Activated gamma-delta T cell (primary cell): ENCODE results near the gene TPRG1.

ENCODE experiments used
- DNase-seq: peaks from one replicate; lab custom pipeline; 2025; lab: John Stamatoyannopoulos, UW

TPRG1 gene

GRCh38 chr3:189229196-189229828 lies 57.5 kb downstream of the TPRG1 start:
- DNase-seq: no peak

- DNase-seq: no peak
Observed at GRCh38 chr3:189232790-189233189, 61.0 kb downstream of the TPRG1 start.

- no peak for DNase-seq
Observed at GRCh38 chr3:189233225-189233858, 61.6 kb downstream of the TPRG1 start.

- DNase-seq: no peak
Observed at GRCh38 chr3:189235214-189235613, 63.4 kb downstream of the TPRG1 start.

DNA sequence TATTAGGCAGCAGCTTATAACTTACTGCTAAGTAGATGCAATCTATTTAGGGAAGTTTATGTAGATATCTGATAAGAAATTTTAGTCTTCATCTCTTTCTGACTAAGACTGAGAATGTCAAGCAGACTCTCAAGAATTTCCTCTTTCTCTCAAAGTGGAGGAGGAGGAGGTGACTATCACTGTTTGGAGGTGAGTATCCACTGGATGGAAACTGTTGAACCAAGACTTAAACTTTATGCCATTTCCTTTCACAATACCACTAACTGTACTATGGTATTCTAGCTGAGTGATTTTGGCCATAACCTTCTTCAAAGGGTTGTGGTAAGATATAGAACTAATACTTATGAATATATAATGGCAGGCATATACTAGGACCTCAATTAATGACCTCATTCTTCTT lies 64.6 kb downstream of the TPRG1 start:
- no peak for DNase-seq

GRCh38 chr3:189237526-189237925 lies 65.8 kb downstream of the TPRG1 start:
- no peak for DNase-seq

DNA sequence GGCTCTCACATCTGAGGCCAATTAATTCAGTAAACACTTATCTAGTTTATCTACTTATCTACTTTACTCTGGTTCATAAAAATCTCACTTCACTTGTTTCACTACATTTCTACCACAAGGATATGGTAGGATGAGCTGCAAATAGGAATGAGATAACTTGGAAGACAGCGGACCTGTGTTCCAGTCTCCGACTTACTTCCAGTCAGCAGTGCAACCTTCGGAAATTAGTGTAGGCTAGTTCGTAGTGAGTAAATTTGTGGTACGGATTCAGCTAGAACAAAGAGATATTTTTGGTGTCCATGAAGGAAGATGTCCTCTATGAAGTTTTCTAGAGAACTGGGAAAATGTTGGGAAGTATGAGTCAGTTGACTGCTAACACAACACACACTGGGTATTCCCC lies 66.3 kb downstream of the TPRG1 start:
- no peak for DNase-seq

DNA sequence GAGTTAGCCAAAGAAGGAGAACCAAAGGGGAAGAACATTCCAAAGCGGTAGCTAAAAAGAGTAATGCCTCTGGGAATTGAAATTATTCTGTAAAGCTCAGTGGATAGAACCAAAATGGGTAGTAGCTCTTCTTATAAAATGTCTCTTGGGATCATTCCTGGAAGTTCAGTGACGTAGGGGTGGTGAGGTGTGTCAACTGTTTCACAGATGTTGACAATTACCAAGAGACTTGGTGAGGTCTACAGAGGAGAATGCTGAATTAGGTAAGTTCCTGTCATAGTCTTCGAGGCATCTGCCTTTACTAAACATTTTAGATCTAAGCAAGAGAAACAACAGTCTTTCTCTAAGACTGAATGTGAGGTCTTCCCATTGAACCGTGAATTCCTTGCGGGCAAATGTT lies 67.8 kb downstream of the TPRG1 start:
- DNase-seq: no peak

DNA sequence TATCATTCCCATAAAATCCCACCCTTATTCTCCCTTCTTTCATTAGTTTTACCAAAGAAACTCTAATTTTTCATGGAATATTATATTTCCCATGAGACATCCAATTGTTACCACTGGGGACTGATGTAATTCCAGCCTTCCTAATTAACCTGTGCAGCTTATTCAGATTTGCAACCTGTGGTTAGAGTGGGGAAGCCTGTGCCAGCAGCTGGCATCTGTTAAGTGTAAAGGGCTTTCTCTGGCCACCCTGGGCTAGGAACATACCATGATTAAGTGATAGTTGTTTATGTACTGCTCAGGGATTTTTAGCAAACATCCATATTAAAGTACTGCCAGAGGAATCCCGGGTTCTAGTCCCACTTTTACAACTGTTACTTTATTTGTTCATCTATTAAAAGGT lies 78.2 kb downstream of the TPRG1 start:
- DNase-seq: no peak

DNA sequence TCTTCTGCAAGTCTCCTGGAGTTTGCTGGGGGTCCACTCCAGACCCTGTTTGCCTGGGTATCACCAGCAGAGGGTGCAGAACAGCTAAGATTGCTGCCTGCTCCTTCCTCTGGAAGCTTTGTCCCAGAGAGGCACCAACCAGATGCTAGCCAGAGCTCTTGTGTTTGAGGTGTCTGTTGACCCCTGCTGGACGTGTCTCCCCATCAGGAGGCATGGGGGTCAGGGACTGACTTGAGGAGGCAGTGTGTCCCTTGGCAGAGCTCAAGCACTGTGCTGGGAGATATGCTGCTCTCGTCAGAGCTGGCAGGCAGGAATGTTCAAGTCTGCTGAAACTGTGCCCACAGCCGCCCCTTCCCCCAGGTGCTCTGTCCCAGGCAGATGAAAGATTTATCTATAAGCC lies 86.5 kb downstream of the TPRG1 start:
- no peak for DNase-seq

- no peak for DNase-seq
Observed at GRCh38 chr3:189260556-189261493, 89.1 kb downstream of the TPRG1 start.

DNA sequence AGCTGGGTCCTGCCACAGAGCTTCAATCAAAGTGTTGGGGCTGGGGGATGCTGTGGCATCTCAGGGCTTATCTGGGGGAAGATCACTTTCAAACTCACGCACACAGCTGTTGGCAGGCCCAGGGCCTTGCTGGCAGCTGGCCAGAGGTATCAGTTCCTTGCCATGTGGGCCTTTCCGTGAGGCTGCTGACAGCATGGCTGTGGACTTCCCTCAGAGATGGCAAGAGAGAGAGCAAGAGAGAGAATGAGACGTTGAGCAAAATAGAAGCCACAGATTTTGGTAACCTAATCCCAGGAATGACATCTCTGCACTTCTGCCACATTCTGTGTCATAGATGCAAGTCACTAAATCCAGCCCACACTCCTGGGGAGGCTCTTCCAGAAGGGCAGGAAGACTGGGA lies 91.0 kb downstream of the TPRG1 start:
- DNase-seq: no peak

GRCh38 chr3:189267981-189268613 lies 96.3 kb downstream of the TPRG1 start:
- DNase-seq: no peak

- no peak for DNase-seq
Observed at GRCh38 chr3:189269365-189269764, 97.6 kb downstream of the TPRG1 start.

DNA sequence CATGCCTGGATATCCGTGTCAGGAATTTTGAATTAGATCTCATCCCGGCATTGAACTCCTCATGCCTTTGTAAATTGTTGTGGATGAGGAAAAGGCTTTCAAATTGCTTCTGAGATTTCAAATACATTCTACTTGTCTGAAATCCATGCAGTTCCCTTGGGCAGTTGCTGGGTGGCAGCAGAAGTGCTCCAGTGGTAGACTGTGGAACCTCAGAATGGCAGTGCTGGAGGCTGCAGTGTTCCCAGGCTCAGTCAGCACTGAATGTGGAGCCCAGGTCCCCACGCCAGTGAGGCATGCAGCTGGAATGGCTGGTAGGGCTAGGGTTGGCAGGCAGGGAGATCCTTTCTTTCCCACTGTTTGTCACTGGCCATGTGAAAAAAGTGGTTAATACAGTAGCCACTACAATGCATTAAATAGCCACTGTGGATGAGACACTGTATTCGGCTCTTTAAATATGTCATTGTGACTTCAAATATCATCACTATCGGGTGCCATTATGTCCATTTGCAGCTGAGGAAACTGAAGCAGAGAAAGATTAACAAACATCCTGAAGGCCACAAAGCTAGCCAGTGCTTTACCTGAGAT lies 98.6 kb downstream of the TPRG1 start:
- DNase-seq: no peak

DNA sequence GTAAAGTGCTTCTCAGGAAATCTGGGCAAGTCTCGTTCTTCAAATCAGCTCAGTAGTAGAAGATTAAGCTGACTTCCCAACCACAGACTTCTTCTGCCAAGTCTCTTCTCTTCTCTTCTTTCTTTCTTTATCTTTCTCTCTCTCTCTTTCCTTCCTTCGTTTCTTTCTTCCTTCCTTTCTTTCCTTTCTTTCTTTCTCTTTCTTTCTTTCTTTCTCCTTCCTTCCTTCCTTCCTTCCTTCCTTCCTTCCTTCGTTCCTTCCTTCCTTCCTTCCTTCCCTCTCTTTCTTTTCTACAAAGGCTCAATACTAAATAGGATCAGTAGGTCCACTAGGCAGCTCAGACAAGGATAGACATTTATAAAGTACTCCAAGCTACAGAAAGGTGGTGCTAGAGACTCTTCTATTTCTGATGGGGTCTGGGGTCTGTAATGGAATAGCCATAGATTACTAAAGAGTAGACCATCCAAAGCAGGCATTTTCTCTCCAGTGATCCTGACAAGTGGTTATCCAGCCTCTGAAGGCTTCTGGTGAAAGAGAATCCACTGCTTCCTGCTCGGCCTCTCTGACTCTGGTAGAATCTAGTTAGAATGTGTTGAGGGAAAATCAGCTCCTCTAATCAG lies 100.8 kb downstream of the TPRG1 start:
- no peak for DNase-seq

DNA sequence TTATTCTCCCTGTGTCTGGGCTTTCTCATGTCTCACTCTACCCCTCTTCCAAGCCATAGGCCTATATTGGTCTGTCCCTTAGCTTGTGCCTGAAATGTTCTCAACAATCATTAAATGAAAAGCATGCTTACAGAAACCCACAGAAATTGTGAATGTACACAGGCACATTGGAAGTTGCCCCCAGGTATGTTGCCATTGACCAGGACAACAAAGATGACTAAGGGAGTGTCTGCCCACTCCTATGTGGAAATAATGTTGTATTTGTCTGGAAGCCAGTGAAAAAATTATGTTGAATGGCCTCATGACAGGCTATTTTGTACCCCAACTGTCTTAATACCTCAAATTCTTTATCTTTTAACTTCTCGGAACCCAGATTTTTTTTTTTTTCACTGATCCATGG lies 102.0 kb downstream of the TPRG1 start:
- no peak for DNase-seq

GRCh38 chr3:189275182-189275581 lies 103.4 kb downstream of the TPRG1 start:
- no peak for DNase-seq

DNA sequence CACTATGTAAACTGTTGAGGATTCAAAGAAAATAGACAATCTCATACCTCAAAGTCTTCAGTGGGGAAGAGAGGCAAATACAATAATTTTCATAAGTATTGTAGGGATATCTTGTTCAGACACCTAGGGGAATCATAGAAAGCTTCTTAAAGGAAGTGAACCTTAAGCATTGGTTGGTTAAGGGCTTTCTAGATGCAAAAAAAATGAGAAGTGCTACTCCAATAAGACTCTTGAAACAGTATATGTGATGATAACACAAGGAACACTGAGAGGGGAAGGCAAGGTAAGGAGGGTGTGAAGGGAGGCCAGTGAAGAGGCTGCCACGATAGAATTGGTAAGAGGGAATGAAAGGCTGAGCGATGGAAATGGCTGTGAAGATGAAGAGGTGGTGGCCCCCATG lies 104.1 kb downstream of the TPRG1 start:
- no peak for DNase-seq

- DNase-seq: no peak
Observed at GRCh38 chr3:189276444-189277219, 104.9 kb downstream of the TPRG1 start.

GRCh38 chr3:189277711-189278110 lies 105.9 kb downstream of the TPRG1 start:
- DNase-seq: no peak
